H1 (cell line): Measurements from ENCODE around the gene IQCH. TPM values are rescaled to one million over a fixed set of nuclear protein-coding genes. Genes with fewer than 3 reads are reported as not detected.

ENCODE experiments used
- CHD2 ChIP-seq: IDR thresholded peaks from 2 replicates; pipeline ENCODE4 v1.6.1; 2012; ENCODE audit warnings: low read length, improper control_type of control experiment
- FOSL1 ChIP-seq: IDR thresholded peaks from 2 replicates; pipeline ENCODE4 v1.6.1; 2011; ENCODE audit warnings: mild to moderate bottlenecking, low read depth, low read length, moderate library complexity; ENCODE audit not compliant: insufficient read depth
- SUZ12 ChIP-seq: fragments of 200-600 bp; sonication (generic); IDR thresholded peaks from 2 replicates; pipeline ENCODE4 v1.6.1; 2012; ENCODE audit warnings: mild to moderate bottlenecking, inconsistent platforms, low read length, moderate library complexity, mixed read lengths
- TAF7 ChIP-seq: optimal IDR thresholded peaks from 2 replicates; pipeline ENCODE3; 2011; ENCODE audit warnings: low read depth, mild to moderate bottlenecking, inconsistent platforms, low read length, moderate library complexity, borderline replicate concordance
- USF2 ChIP-seq: IDR thresholded peaks from 2 replicates; pipeline ENCODE4 v1.6.1; 2011; ENCODE audit warnings: low read length, improper control_type of control experiment
- polyA plus RNA-seq, 7 experiments: library from polyadenylated mRNA; depleted of rRNA in 3 of 7; stranded (reverse) in 5 of 7; unstranded in 2 of 7; fragments of >200 nt in 5 of 7; fragments of 200-250 nt in 2 of 7; gene quantifications; 1 replicate in 5 of 7; 2 replicates in 1 of 7; 4 replicates in 1 of 7; pipeline versions ENCODE4 v1.2.1 to v1.2.3, GENCODE V29; 2011 to 2013; ENCODE audit warnings: missing spikeins in 2 of 7, mixed read lengths in 2 of 7
- total RNA-seq: library from RNA; stranded (reverse); fragmentation: NEBNext Ultra II Directional; extraction: Animal tissue kit (Norgen Biotek cat#: 25700); gene quantifications from 2 replicates; pipeline ENCODE4 v1.2.1, GENCODE V29; 2021

The IQCH gene
- total and polyA plus RNA-seq, 2 of the 8 experiments (the other 6 are each of a cell fraction or from before 2014, with no cell fraction given) = 0.60 to 1.9 TPM

GRCh38 chr15:67215102-67215501 is 39.5 kb upstream of the IQCH start (continued):
- no peak for TF ChIP-seq USF2
- no peak for TF ChIP-seq CHD2
- TF ChIP-seq FOSL1 = no peak
- no peak for TF ChIP-seq TAF7
- no peak for TF ChIP-seq SUZ12
